Right forelimb (tissue), 1 donor: Measurements from ENCODE around the gene CDH22.

Source experiments
- DNase-seq: peaks from one replicate; pipeline ENCODE4 v3.0.0-alpha.2; 2018

CDH22 gene

GRCh38 chr20:46308258-46309157 lies at the start of gene CDH22:
TSS of gene CDH22 (minus strand) at chr20:46308498. CDS start at chr20:46251294, 57,204 bp downstream.
- peak; percentile 58 for DNase-seq

GRCh38 chr20:46357030-46357514 lies 48.8 kb upstream of the CDH22 start:
- no peak for DNase-seq

- no peak for DNase-seq
Observed at GRCh38 chr20:46356195-46357029, 48.1 kb upstream of the CDH22 start.

- DNase-seq, result no peak
Observed at GRCh38 chr20:46355778-46356177, 47.5 kb upstream of the CDH22 start.

- DNase-seq, result no peak
Observed at GRCh38 chr20:46354920-46355654, 46.8 kb upstream of the CDH22 start.

- no peak for DNase-seq
Observed at GRCh38 chr20:46354207-46354555, 45.9 kb upstream of the CDH22 start.

- no peak for DNase-seq
Observed at GRCh38 chr20:46353500-46354206, 45.4 kb upstream of the CDH22 start.

- no peak for DNase-seq
Observed at GRCh38 chr20:46352370-46352938, 44.2 kb upstream of the CDH22 start.

- no peak for DNase-seq
Observed at GRCh38 chr20:46351357-46352058, 43.2 kb upstream of the CDH22 start.

- DNase-seq, result no peak
Observed at GRCh38 chr20:46350986-46351267, 42.6 kb upstream of the CDH22 start.

- no peak for DNase-seq
Observed at GRCh38 chr20:46350201-46350985, 42.1 kb upstream of the CDH22 start.

GRCh38 chr20:46349742-46350056 lies 41.4 kb upstream of the CDH22 start:
- no peak for DNase-seq

GRCh38 chr20:46349035-46349741 lies 40.9 kb upstream of the CDH22 start:
- DNase-seq, result peak; percentile 83

GRCh38 chr20:46347841-46348803 lies 39.8 kb upstream of the CDH22 start:
- peak; percentile 69 for DNase-seq

GRCh38 chr20:46346770-46347169 lies 38.5 kb upstream of the CDH22 start:
- no peak for DNase-seq

- no peak for DNase-seq
Observed at GRCh38 chr20:46344488-46345162, 36.3 kb upstream of the CDH22 start.

- no peak for DNase-seq
Observed at GRCh38 chr20:46343975-46344357, 35.7 kb upstream of the CDH22 start.

- no peak for DNase-seq
Observed at GRCh38 chr20:46343348-46343974, 35.2 kb upstream of the CDH22 start.
